ENCODE data around the gene C1QTNF2. TPM values are rescaled to one million over a fixed set of nuclear protein-coding genes. Genes with fewer than 3 reads are reported as not detected.

Gene C1QTNF2
- total RNA-seq, 2 experiments from 2014 or later: not detected

DNA sequence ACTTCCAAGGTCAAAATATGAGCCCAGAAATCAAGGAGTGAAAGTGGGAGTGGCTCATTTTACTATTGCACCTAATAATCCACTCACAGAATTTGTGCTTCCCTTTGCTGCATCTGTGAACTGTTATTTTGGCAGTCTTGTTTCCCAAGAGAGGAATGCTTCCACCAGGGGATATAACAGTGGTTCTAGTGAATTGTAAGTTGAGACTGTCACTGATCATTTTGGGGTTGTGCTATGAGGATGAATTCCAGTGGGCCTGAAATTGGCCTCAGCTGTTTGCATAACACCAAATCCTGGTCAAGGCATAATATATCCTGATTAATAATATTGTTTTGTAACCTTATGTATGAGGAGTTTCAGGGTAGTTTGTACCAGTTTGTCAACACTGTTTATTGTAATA, 15.1 kb upstream of the C1QTNF2 start:
- ChIA-PET CTCF (no interaction called here), POLR2A (no interaction called here)
- Mint-ChIP-seq H3K4me3 (no peak overlapping the region), H3K27ac (no peak overlapping the region), H3K4me1 (no peaks in the 10 kb centered on the region), H3K36me3 (ENCODE audit: low read depth) (no peaks in the 10 kb centered on the region), H3K27me3 (peaks cover 10% of the 10 kb centered on the region), H3K9me3 (peaks cover 11% of the 10 kb centered on the region)
- no peak for DNase-seq

GRCh38 chr5:160384681-160385080, 14.3 kb upstream of the C1QTNF2 start:
- H3K9me3 Mint-ChIP-seq: peaks cover 11% of the 10 kb centered on the region

DNA sequence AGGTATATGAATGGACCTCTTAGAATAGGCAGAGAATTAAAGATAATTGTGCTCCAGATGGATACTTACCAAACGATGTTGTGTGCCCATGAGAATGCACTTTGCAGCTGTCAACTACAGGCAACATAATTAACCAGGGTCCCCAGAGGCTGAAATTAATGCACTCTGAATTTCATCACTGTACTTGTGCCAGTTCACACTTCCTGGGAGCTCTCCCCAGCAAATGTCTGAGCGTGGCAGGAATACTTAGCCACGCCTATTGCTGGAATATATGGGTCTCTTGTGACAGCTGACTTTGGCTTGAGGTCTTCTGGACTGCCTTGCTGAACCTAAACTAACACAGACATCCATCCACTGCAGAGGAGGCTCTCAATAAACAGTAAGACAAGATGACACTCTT, 11.9 kb upstream of the C1QTNF2 start:
- ChIA-PET CTCF (no interaction called here), POLR2A (no interaction called here)
- H3K27me3 Mint-ChIP-seq: peaks cover 21% of the 10 kb centered on the region
- H3K9me3 Mint-ChIP-seq: peaks cover 2% of the 10 kb centered on the region
- no peak overlapping the region for H3K4me3 Mint-ChIP-seq
- H3K36me3 Mint-ChIP-seq (ENCODE audit: low read depth): no peaks in the 10 kb centered on the region
- no peaks in the 10 kb centered on the region for H3K4me1 Mint-ChIP-seq
- no peak overlapping the region for H3K27ac Mint-ChIP-seq
- DNase-seq: no peak

More at GRCh38 chr5:160384681-160385080, 14.3 kb upstream of the C1QTNF2 start:
- Mint-ChIP-seq H3K4me1 (no peaks in the 10 kb centered on the region), H3K27me3 (peaks cover 14% of the 10 kb centered on the region), H3K27ac (no peak overlapping the region), H3K36me3 (ENCODE audit: low read depth) (no peaks in the 10 kb centered on the region), H3K4me3 (no peak overlapping the region)
- CTCF ChIA-PET: no interaction called here
- POLR2A ChIA-PET: no interaction called here
- no peak for DNase-seq

GRCh38 chr5:160380041-160380440, 9.6 kb upstream of the C1QTNF2 start:
- H3K36me3 Mint-ChIP-seq (ENCODE audit: low read depth): no peaks in the 10 kb centered on the region
- POLR2A ChIA-PET: no interaction called here
- no peak for DNase-seq
- no peak overlapping the region for H3K4me3 Mint-ChIP-seq
- H3K27ac Mint-ChIP-seq: no peak overlapping the region
- H3K9me3 Mint-ChIP-seq: no peaks in the 10 kb centered on the region
- peaks cover 34% of the 10 kb centered on the region for H3K27me3 Mint-ChIP-seq
- H3K4me1 Mint-ChIP-seq: no peaks in the 10 kb centered on the region
- CTCF ChIA-PET: interaction anchor here (2.3 kb wide), 1 partner anchor 11 kb away, joined by 11 read pairs; no protein-coding TSS in a partner anchor

DNA sequence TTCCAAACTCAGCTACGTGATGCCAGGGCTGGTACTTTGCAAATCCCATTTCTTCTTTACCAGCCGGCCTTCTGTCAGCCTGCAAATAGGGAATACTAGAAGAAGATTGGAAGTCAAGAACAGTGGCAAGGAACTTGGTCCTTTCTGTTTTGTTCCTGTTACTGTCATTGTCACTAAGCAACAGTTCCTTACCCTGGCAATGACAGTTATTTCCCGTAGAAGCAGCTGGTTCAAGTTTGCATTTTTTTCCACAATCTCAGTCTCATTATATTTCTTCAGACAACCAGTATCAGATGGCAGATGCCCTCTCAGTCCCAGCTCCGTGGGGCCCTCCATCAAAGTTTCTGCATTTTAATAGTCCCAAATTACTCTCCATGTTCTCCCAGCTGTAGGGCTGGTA, 9.1 kb upstream of the C1QTNF2 start:
- no peak overlapping the region for H3K4me3 Mint-ChIP-seq
- H3K9me3 Mint-ChIP-seq: no peaks in the 10 kb centered on the region
- ChIA-PET POLR2A (no interaction called here), CTCF (interaction anchor here (2.3 kb wide), 1 partner anchor 12 kb away, joined by 11 read pairs; no protein-coding TSS in a partner anchor)
- H3K27ac Mint-ChIP-seq: no peak overlapping the region
- DNase-seq: no peak
- H3K36me3 Mint-ChIP-seq (ENCODE audit: low read depth): no peaks in the 10 kb centered on the region
- no peaks in the 10 kb centered on the region for H3K4me1 Mint-ChIP-seq
- peaks cover 39% of the 10 kb centered on the region for H3K27me3 Mint-ChIP-seq

DNA sequence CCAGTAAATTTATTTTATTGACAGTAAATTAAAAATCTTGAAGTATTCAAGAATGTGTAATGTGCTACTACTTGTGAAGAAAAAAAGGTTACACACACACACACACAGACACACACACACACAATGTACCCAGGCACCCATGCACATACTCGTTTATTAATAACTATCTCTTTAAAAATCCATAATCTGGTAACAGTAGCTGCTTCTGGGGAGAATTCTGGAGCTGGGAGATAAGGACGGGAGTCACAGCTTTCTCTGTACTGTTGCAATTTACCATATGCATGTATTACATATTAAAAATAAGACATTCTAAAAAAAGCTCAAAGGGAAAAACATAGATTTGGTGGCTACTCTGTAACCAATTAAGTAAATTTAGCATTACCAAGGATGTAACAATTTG, 7.9 kb upstream of the C1QTNF2 start:
- no peak overlapping the region for H3K4me3 Mint-ChIP-seq
- no peaks in the 10 kb centered on the region for H3K36me3 Mint-ChIP-seq (ENCODE audit: low read depth)
- no peak for DNase-seq
- no peaks in the 10 kb centered on the region for H3K9me3 Mint-ChIP-seq
- H3K27me3 Mint-ChIP-seq: peaks cover 45% of the 10 kb centered on the region
- ChIA-PET POLR2A (no interaction called here), CTCF (interaction anchor here (1.4 kb wide), 1 partner anchor 61 kb away, joined by 3 read pairs; no protein-coding TSS in a partner anchor)
- no peaks in the 10 kb centered on the region for H3K4me1 Mint-ChIP-seq
- no peak overlapping the region for H3K27ac Mint-ChIP-seq

GRCh38 chr5:160377651-160378050, 7.2 kb upstream of the C1QTNF2 start:
- H3K36me3 Mint-ChIP-seq (ENCODE audit: low read depth): no peaks in the 10 kb centered on the region
- H3K27ac Mint-ChIP-seq: no peak overlapping the region
- H3K9me3 Mint-ChIP-seq: no peaks in the 10 kb centered on the region
- H3K4me3 Mint-ChIP-seq: no peak overlapping the region
- CTCF ChIA-PET: interaction anchor here (1.4 kb wide), 1 partner anchor 62 kb away, joined by 3 read pairs; no protein-coding TSS in a partner anchor
- no peak for DNase-seq
- POLR2A ChIA-PET: no interaction called here
- H3K4me1 Mint-ChIP-seq: no peaks in the 10 kb centered on the region
- H3K27me3 Mint-ChIP-seq: peaks cover 51% of the 10 kb centered on the region

DNA sequence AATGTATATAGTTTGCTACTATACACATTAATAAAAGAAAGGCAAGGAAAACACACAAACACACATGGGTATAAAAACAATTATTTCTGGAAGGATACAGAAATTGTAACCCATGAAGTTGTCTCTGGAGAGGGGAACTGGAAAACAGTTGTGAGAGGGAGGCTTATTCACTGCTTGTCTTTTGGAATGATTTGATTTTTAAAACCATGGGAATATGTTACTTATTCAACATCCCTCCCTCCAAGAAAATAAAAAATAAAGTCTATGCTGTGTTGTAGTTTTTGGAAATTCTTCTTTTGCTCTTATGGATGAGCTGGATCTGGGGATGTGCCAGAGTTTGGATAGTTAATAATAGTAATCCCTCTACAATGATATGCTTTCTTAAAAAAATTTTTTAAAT, 6.0 kb upstream of the C1QTNF2 start:
- no peak for DNase-seq
- no peaks in the 10 kb centered on the region for H3K4me1 Mint-ChIP-seq
- ChIA-PET CTCF (no interaction called here), POLR2A (no interaction called here)
- no peak overlapping the region for H3K27ac Mint-ChIP-seq
- no peaks in the 10 kb centered on the region for H3K9me3 Mint-ChIP-seq
- no peak overlapping the region for H3K4me3 Mint-ChIP-seq
- H3K36me3 Mint-ChIP-seq (ENCODE audit: low read depth): no peaks in the 10 kb centered on the region
- H3K27me3 Mint-ChIP-seq: peaks cover 59% of the 10 kb centered on the region

DNA sequence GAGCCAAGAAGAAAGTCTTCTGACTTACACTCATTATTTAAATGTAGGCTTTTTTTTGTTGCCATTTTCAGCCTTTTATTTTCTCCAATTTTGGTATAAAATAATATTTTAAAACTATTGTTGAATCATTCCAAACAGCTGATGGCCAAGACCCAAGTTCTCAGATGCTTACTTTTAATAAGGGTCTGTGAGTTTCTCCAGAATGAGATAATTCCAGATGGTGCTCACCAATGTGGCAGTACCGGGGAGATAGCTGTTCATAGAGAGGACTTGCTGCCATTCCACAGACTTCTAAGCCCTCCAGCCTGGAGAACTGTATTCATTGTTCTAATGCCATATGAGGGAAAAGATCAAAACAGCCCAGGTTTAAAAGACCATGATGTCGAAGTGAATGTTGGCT, 5.3 kb upstream of the C1QTNF2 start:
- no peak for DNase-seq
- Mint-ChIP-seq H3K36me3 (ENCODE audit: low read depth) (no peaks in the 10 kb centered on the region), H3K4me1 (peaks cover 3% of the 10 kb centered on the region), H3K27ac (no peak overlapping the region), H3K27me3 (peaks cover 64% of the 10 kb centered on the region), H3K4me3 (no peak overlapping the region), H3K9me3 (no peaks in the 10 kb centered on the region)
- ChIA-PET POLR2A (no interaction called here), CTCF (no interaction called here)

GRCh38 chr5:160375166-160375565, 4.7 kb upstream of the C1QTNF2 start:
- Mint-ChIP-seq H3K27me3 (peaks cover 66% of the 10 kb centered on the region), H3K4me1 (peaks cover 6% of the 10 kb centered on the region), H3K9me3 (no peaks in the 10 kb centered on the region), H3K27ac (no peak overlapping the region), H3K36me3 (ENCODE audit: low read depth) (no peaks in the 10 kb centered on the region), H3K4me3 (no peak overlapping the region)
- no peak for DNase-seq
- POLR2A ChIA-PET: no interaction called here
- CTCF ChIA-PET: no interaction called here

- ChIA-PET CTCF (no interaction called here), POLR2A (interaction anchor here (2.0 kb wide), 1 partner anchor 47 kb away, joined by 4 read pairs; the partner anchor contains the start of gene SLU7)
- H3K4me1 Mint-ChIP-seq: peaks cover 9% of the 10 kb centered on the region
- no peak for DNase-seq
- H3K4me3 Mint-ChIP-seq: peak overlapping the region; percentile 12
- no peaks in the 10 kb centered on the region for H3K9me3 Mint-ChIP-seq
- no peaks in the 10 kb centered on the region for H3K36me3 Mint-ChIP-seq (ENCODE audit: low read depth)
- no peak overlapping the region for H3K27ac Mint-ChIP-seq
- H3K27me3 Mint-ChIP-seq: peaks cover 78% of the 10 kb centered on the region
Observed at GRCh38 chr5:160371294-160371693, 868 bp upstream of the C1QTNF2 start.

- ChIA-PET POLR2A (interaction anchor here (2.0 kb wide), 1 partner anchor 48 kb away, joined by 4 read pairs; the partner anchor contains the start of gene SLU7), CTCF (interaction anchor here (1.3 kb wide), 1 partner anchor 24 kb away, joined by 3 read pairs; no protein-coding TSS in a partner anchor)
- no peaks in the 10 kb centered on the region for H3K9me3 Mint-ChIP-seq
- peaks cover 9% of the 10 kb centered on the region for H3K4me1 Mint-ChIP-seq
- no peak overlapping the region for H3K27ac Mint-ChIP-seq
- peaks cover 73% of the 10 kb centered on the region for H3K27me3 Mint-ChIP-seq
- no peak for DNase-seq
- no peak overlapping the region for H3K4me3 Mint-ChIP-seq
- no peaks in the 10 kb centered on the region for H3K36me3 Mint-ChIP-seq (ENCODE audit: low read depth)
Observed at GRCh38 chr5:160370713-160371034, 248 bp upstream of the C1QTNF2 start.

DNA sequence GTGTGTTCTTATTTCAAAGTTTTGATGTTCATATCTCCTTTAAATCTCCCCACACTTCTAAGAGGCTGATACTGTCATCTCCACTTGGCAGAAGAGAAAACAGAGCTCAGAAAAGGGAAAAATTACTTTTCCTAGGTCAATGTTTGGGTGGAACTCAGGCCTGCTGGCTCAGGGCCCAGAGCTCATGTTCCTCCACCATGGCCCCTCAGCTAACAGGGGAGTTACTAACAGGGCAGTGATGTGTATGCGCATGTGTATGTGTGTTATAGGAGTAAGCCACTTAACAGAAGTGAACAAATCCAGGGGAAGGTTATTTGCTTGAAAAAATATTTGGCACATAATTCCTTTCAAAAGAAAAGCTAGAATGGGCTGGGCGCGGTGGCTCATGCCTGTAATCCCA, 2.5 kb downstream of the C1QTNF2 start:
- CTCF ChIA-PET: interaction anchor here (1.3 kb wide), 1 partner anchor 346 kb away, joined by 3 read pairs; no protein-coding TSS in a partner anchor

GRCh38 chr5:160367261-160367660, 3.2 kb downstream of the C1QTNF2 start:
- Mint-ChIP-seq H3K27me3 (peaks cover 47% of the 10 kb centered on the region), H3K4me1 (peaks cover 9% of the 10 kb centered on the region), H3K36me3 (ENCODE audit: low read depth) (no peaks in the 10 kb centered on the region), H3K4me3 (no peak overlapping the region), H3K27ac (no peak overlapping the region), H3K9me3 (no peaks in the 10 kb centered on the region)
- DNase-seq: no peak
- ChIA-PET CTCF (interaction anchor here (1.3 kb wide), 1 partner anchor 345 kb away, joined by 3 read pairs; no protein-coding TSS in a partner anchor), POLR2A (no interaction called here)

More for the DNA sequence above, 2.5 kb downstream of the C1QTNF2 start:
- H3K9me3 Mint-ChIP-seq: no peaks in the 10 kb centered on the region
- no peak overlapping the region for H3K27ac Mint-ChIP-seq
- DNase-seq: no peak
- POLR2A ChIA-PET: no interaction called here
- no peak overlapping the region for H3K4me3 Mint-ChIP-seq
- peaks cover 9% of the 10 kb centered on the region for H3K4me1 Mint-ChIP-seq
- peaks cover 53% of the 10 kb centered on the region for H3K27me3 Mint-ChIP-seq
- H3K36me3 Mint-ChIP-seq (ENCODE audit: low read depth): no peaks in the 10 kb centered on the region

All from activated CD4-positive, alpha-beta memory T cell treated with anti-CD3 and anti-CD28 coated beads, Interleukin-2, amount 10 ng/mL, durations not matched to agents 7 days and 5 days (primary cell).